ENCODE data around the gene CNOT4.
"Not testable (repeated sequence)": the region's sequence is repeated elsewhere in the genome, so short reads cannot be mapped to it uniquely, and the experiment has no call there.

The CNOT4 gene

GRCh38 chr7:135359615-135360014, 150.3 kb downstream of the CNOT4 start:
- DNase-seq, result no peak

- DNase-seq, result no peak
Measured at GRCh38 chr7:135355377-135356048, 154.4 kb downstream of the CNOT4 start.

- no peak for DNase-seq
Measured at GRCh38 chr7:135353832-135354231, 156.1 kb downstream of the CNOT4 start.

- DNase-seq, result no peak
Measured at GRCh38 chr7:135352285-135352684, 157.6 kb downstream of the CNOT4 start.

GRCh38 chr7:135351070-135351469, 158.8 kb downstream of the CNOT4 start:
- not testable (repeated sequence) for DNase-seq

GRCh38 chr7:135349746-135350145, 160.2 kb downstream of the CNOT4 start:
- DNase-seq, result no peak

GRCh38 chr7:135348493-135348892, 161.4 kb downstream of the CNOT4 start:
- no peak for DNase-seq

GRCh38 chr7:135343361-135343760, 166.5 kb downstream of the CNOT4 start:
- DNase-seq, result no peak

GRCh38 chr7:135342887-135343286, 167.0 kb downstream of the CNOT4 start:
- DNase-seq, result no peak

- DNase-seq, result no peak
Measured at GRCh38 chr7:135341049-135341448, 168.9 kb downstream of the CNOT4 start.

- no peak for DNase-seq
Measured at GRCh38 chr7:135337977-135338550, 171.8 kb downstream of the CNOT4 start.

- DNase-seq, result no peak
Measured at GRCh38 chr7:135337506-135337905, 172.4 kb downstream of the CNOT4 start.

GRCh38 chr7:135335628-135336139, 174.2 kb downstream of the CNOT4 start:
- DNase-seq, result peak; percentile 24

GRCh38 chr7:135334830-135335543, 174.9 kb downstream of the CNOT4 start:
- no peak for DNase-seq

GRCh38 chr7:135333946-135334345, 176.0 kb downstream of the CNOT4 start:
- no peak for DNase-seq

GRCh38 chr7:135333200-135333599, 176.7 kb downstream of the CNOT4 start:
- DNase-seq, result no peak

- no peak for DNase-seq
Measured at GRCh38 chr7:135330088-135330487, 179.8 kb downstream of the CNOT4 start.

GRCh38 chr7:135328526-135328925, 181.4 kb downstream of the CNOT4 start:
- no peak for DNase-seq

- no peak for DNase-seq
Measured at GRCh38 chr7:135328053-135328452, 181.8 kb downstream of the CNOT4 start.

GRCh38 chr7:135327458-135327857, 182.4 kb downstream of the CNOT4 start:
- no peak for DNase-seq

GRCh38 chr7:135326636-135327280, 183.1 kb downstream of the CNOT4 start:
- DNase-seq, result no peak

- DNase-seq, result no peak
Measured at GRCh38 chr7:135322571-135323340, 187.1 kb downstream of the CNOT4 start.

- no peak for DNase-seq
Measured at GRCh38 chr7:135321556-135321955, 188.3 kb downstream of the CNOT4 start.
